PFSK-1 (cell line): ENCODE results near the gene PHACTR3.

Experiments used
- FOXP2 ChIP-seq: optimal IDR thresholded peaks from 2 replicates; pipeline ENCODE3; 2011; ENCODE audit warnings: borderline replicate concordance, control low read depth, inconsistent platforms; ENCODE audit not compliant: insufficient read depth; ENCODE audit errors: extremely low read length, extremely low read depth
- POLR2AphosphoS5 ChIP-seq: IDR thresholded peaks from 2 replicates; pipeline ENCODE4 v1.6.1; 2012; ENCODE audit warnings: low read depth, mild to moderate bottlenecking, control low read depth, low read length, moderate library complexity
- REST ChIP-seq, 2 experiments: IDR thresholded peaks; 2 replicates each; pipeline versions ENCODE4 v1.6.1 to v1.8.0; 2011 to 2012; ENCODE audit warnings: low read depth in 2 of 2, low read length in 2 of 2, control low read depth in 1 of 2, inconsistent platforms in 1 of 2, mild to moderate bottlenecking in 1 of 2, moderate library complexity in 1 of 2; ENCODE audit not compliant: insufficient read depth in 1 of 2
- SIN3A ChIP-seq: IDR thresholded peaks from 2 replicates; pipeline ENCODE4 v1.6.1; 2012; ENCODE audit warnings: mild to moderate bottlenecking, low read length, moderate library complexity, borderline replicate concordance; ENCODE audit not compliant: insufficient read depth
- TAF1 ChIP-seq: IDR thresholded peaks from 2 replicates; pipeline ENCODE4 v1.6.1; 2012; ENCODE audit warnings: low read length, control low read depth, borderline replicate concordance; ENCODE audit not compliant: insufficient read depth

The PHACTR3 gene

GRCh38 chr20:59835057-59835447 lies 230.7 kb downstream of the PHACTR3 start:
- no peak for TF ChIP-seq TAF1

GRCh38 chr20:59835448-59836395 lies 231.4 kb downstream of the PHACTR3 start:
- TF ChIP-seq SIN3A (no peak), TAF1 (no peak), REST (IDR thresholded peaks at IDR 0.05; ENCODE audit: insufficient read depth in 1 of 2, low read depth in 2 of 2, low read length in 2 of 2) (no peak)

- TF ChIP-seq FOXP2 (no peak), SIN3A (no peak)
Observed at GRCh38 chr20:59836767-59837166, 232.4 kb downstream of the PHACTR3 start.

- TF ChIP-seq REST (IDR thresholded peaks at IDR 0.05; ENCODE audit: insufficient read depth in 1 of 2, low read depth in 2 of 2, low read length in 2 of 2) (no peak), SIN3A (no peak), POLR2AphosphoS5 (no peak), TAF1 (no peak), FOXP2 (no peak)
Observed at GRCh38 chr20:59837623-59838394, 233.5 kb downstream of the PHACTR3 start.

- TF ChIP-seq REST (IDR thresholded peaks at IDR 0.05; ENCODE audit: insufficient read depth in 1 of 2, low read depth in 2 of 2, low read length in 2 of 2) (no peak), POLR2AphosphoS5 (no peak), FOXP2 (no peak), SIN3A (no peak), TAF1 (no peak)
Observed at GRCh38 chr20:59839400-59839799, 235.1 kb downstream of the PHACTR3 start.

GRCh38 chr20:59845472-59845871 lies 241.1 kb downstream of the PHACTR3 start:
- TF ChIP-seq REST (IDR thresholded peaks at IDR 0.05; ENCODE audit: insufficient read depth in 1 of 2, low read depth in 2 of 2, low read length in 2 of 2), result no peak
- no peak for TF ChIP-seq SIN3A
- no peak for TF ChIP-seq FOXP2
- TF ChIP-seq TAF1, result no peak
- no peak for TF ChIP-seq POLR2AphosphoS5
